ENCODE measurements around the gene THTPA. TPM values are rescaled to one million over a fixed set of nuclear protein-coding genes. Genes with fewer than 3 reads are reported as not detected.
"Not testable (repeated sequence)": the region's sequence is repeated elsewhere in the genome, so short reads cannot be mapped to it uniquely, and the experiment has no call there.

Gene THTPA
- total RNA-seq, 3 donors from 2014 or later (not counting 1 experiment from before 2014, with no cell fraction given) = 16.5 to 19.3 (median 19.1) TPM

DNA sequence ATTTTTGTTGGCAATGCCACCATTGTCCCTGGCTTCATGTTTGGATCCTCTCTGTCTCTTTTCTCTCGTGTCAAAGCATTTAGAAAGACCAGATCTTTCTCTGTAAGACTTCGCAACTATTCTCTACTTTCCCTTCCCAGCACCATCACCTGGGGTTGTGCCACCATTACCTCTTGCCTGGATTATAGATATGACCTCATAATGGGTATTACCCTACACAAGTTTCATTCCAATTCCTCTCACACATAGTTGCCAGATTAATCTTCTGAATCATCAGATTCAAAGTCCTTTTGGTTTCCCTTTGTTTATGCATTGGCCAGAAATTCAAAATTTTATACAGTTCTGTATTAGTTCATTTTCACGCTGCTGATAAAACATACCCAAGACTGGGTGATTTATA lies 52.9 kb downstream of the THTPA start:
- H3K27ac Mint-ChIP-seq = peak overlapping the region; percentile 5 to 92
- Histone ChIP-seq H3K36me3 (ENCODE audit: control insufficient read depth, insufficient read depth, low read length) (no peaks in the 10 kb centered on the region), H3K27me3 (ENCODE audit: control insufficient read depth, insufficient read depth, low read length) (no peaks in the 10 kb centered on the region), H3K27ac (ENCODE audit: low read length) (no peak overlapping the region), H3K4me1 (ENCODE audit: control insufficient read depth, insufficient read depth, low read length) (peaks cover 25% of the 10 kb centered on the region), H3K4me3 (ENCODE audit: low read length) (no peak overlapping the region), H3K9me3 (ENCODE audit: control insufficient read depth, insufficient read depth, low read length) (no peaks in the 10 kb centered on the region)
- 92% methylated on average over 3 of the region's 3 CpGs for WGBS (ENCODE audit: insufficient coverage)
- TF ChIP-seq, protein P1, sequence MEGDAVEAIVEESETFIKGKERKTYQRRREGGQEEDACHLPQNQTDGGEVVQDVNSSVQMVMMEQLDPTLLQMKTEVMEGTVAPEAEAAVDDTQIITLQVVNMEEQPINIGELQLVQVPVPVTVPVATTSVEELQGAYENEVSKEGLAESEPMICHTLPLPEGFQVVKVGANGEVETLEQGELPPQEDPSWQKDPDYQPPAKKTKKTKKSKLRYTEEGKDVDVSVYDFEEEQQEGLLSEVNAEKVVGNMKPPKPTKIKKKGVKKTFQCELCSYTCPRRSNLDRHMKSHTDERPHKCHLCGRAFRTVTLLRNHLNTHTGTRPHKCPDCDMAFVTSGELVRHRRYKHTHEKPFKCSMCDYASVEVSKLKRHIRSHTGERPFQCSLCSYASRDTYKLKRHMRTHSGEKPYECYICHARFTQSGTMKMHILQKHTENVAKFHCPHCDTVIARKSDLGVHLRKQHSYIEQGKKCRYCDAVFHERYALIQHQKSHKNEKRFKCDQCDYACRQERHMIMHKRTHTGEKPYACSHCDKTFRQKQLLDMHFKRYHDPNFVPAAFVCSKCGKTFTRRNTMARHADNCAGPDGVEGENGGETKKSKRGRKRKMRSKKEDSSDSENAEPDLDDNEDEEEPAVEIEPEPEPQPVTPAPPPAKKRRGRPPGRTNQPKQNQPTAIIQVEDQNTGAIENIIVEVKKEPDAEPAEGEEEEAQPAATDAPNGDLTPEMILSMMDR (IDR thresholded peaks at IDR 0.05) = no peak
- no peak for ATAC-seq
- peaks cover 28 to 29% of the 10 kb centered on the region in 2 donors for H3K4me1 Mint-ChIP-seq
- H3K9me3 Mint-ChIP-seq = peaks cover 0 to 3% of the 10 kb centered on the region in 2 donors
- H3K27me3 Mint-ChIP-seq (ENCODE audit: low read depth in 2 of 2) = peaks cover 0 to 3% of the 10 kb centered on the region in 2 donors
- intact Hi-C loops (cut with micrococcal nuclease) = no loop called here
- H3K4me3 Mint-ChIP-seq = peak overlapping the region; percentile 22
- no peaks in the 10 kb centered on the region for H3K36me3 Mint-ChIP-seq
- DNase-seq = no peak

DNA sequence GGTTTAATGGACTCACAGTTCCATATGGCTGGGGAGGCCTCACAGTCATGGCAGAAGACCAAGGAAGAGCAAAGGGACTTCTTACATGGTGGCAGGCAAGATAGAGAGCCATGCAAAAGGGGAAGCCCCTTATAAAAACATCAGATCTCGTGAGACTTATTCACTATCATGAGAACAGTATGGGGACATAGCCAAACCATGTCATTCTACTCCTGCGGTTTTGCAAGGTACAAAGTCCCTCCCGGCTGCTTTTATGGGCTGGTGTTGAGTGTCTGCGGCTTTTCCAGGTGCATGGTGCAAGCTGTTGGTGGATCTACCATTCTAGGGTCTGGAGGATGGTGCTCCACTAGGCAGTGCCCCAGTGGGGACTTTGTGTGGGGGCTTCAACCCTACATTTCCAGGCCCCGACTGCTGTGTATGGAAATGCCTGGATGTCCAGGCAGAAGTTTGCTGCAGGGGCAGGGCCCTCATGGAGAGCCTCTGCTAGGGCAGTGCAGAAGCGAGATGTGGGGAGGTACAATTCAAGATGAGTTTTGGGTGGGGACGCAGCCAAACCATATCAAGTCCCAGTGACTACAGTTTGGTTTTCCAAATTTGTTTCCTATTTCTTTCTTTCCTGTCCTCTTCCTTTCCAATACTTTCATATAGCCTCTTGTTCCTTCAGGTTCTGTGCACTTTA lies 53.5 kb downstream of the THTPA start:
- Mint-ChIP-seq H3K4me3 (peak overlapping the region; percentile 84), H3K27ac (peak overlapping the region; percentile 85 to 92), H3K4me1 (peaks cover 28 to 29% of the 10 kb centered on the region in 2 donors)
- H3K9me3 ChIP-seq (ENCODE audit: control insufficient read depth, insufficient read depth, low read length); intact Hi-C loops (cut with micrococcal nuclease); H3K9me3 Mint-ChIP-seq; H3K36me3 Mint-ChIP-seq; H3K4me3 ChIP-seq (ENCODE audit: low read length); H3K27me3 ChIP-seq (ENCODE audit: control insufficient read depth, insufficient read depth, low read length); H3K27me3 Mint-ChIP-seq (ENCODE audit: low read depth in 2 of 2); ATAC-seq; H3K36me3 ChIP-seq (ENCODE audit: control insufficient read depth, insufficient read depth, low read length); DNase-seq: not testable (repeated sequence)
- H3K4me1 ChIP-seq (ENCODE audit: control insufficient read depth, insufficient read depth, low read length) = peaks cover 25% of the 10 kb centered on the region
- H3K27ac ChIP-seq (ENCODE audit: low read length) = peak overlapping the region; percentile 81
- WGBS (ENCODE audit: insufficient coverage) = 76% methylated on average over 6 of the region's 7 CpGs

Other genes starting within 250 kb of the THTPA start
- gene BCL2L2, start 249.4 kb upstream of the THTPA start, total RNA-seq = 10 to 100 TPM; 13.8 to 25.3 (median 14.4) TPM
- 100 to 1,000 TPM; 226 to 261 (median 238) TPM for gene PABPN1, start 234.8 kb upstream of the THTPA start, total RNA-seq
- under 1 TPM in 2 of 3 donors, not detected in 1; 0.28 to 1.00 TPM for gene SLC22A17, start 203.4 kb upstream of the THTPA start, total RNA-seq
- not detected for gene EFS, start 191.1 kb upstream of the THTPA start, total RNA-seq
- gene IL25, start 183.5 kb upstream of the THTPA start, total RNA-seq = not detected
- 1 to 10 TPM in 2 of 3 donors, not detected in 1; 2.9 to 4.5 TPM for gene CMTM5, start 179.2 kb upstream of the THTPA start, total RNA-seq
- gene MYH6, start 148.0 kb upstream of the THTPA start, total RNA-seq = not detected
- not detected for gene MYH7, start 120.6 kb upstream of the THTPA start, total RNA-seq
- gene NGDN, start 86.6 kb upstream of the THTPA start, total RNA-seq = 100 to 1,000 TPM; 110 to 136 (median 126) TPM
- under 1 TPM; 0.07 to 0.72 (median 0.45) TPM for gene ZFHX2, start 4.5 kb upstream of the THTPA start, total RNA-seq
- gene AP1G2, start 11.5 kb downstream of the THTPA start, total RNA-seq = 100 to 1,000 TPM; 219 to 296 (median 259) TPM
- gene JPH4, start 22.5 kb downstream of the THTPA start, total RNA-seq = under 1 TPM in 1 of 3 donors, not detected in 2; 0.25 TPM
- under 1 TPM in 1 of 3 donors, not detected in 2; 0.50 TPM for gene DHRS2, start 80.1 kb downstream of the THTPA start, total RNA-seq

All from natural killer cell (primary cell).